ENCODE data around the gene RD3L.
A peak's percentile ranks its signal among the peaks of the same experiment; 100 is the strongest.

RD3L gene

DNA sequence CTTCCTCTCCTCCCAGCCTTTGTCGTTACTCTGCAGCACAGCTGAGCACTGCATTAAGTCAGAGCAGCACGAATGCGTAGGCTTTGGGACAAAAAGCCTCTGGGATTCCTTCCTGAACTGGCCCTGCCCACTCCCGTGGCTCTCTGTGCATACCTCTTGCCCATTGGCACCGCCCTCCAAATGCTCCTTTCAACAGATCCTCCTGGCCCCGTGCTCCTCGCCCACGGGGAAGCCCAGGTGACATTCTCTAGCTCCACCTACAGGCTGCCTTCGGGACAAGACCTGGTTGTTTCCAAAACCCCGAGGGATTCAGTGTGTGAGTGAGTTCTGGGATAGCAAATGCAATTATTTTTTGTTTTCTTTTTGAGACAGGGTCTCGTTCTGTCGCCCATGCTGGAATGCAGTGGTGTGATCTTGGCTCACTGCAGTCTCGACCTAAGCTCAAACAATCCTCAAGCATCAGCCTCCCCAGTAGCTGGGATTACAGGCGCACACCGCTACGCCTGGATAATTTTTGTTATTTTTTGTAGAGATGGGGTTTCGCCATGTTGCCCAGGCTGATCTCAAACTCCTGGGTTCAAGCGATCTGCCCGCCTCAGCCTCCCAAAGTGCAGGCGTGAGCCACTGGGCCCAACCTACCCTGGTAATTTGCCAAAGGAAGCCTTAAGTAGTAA, 31.9 kb downstream of the RD3L start:
- H3K27ac ChIP-seq (ENCODE audit: insufficient read depth, low read length, poor library complexity, severe bottlenecking) = no peak overlapping the region
- H3K4me3 ChIP-seq (ENCODE audit: insufficient read depth, low read depth, low read length, poor library complexity, severe bottlenecking) = peak overlapping the region; percentile 17
- H3K36me3 ChIP-seq (ENCODE audit: control insufficient read depth, insufficient read depth, low read length) = peaks cover 38% of the 10 kb centered on the region

GRCh38 chr14:103909531-103910261, 32.6 kb downstream of the RD3L start:
- no peak for DNase-seq
- H3K4me3 ChIP-seq (ENCODE audit: insufficient read depth, low read depth, low read length, poor library complexity, severe bottlenecking) = peak overlapping the region; percentile 17
- no peak overlapping the region for H3K27ac ChIP-seq (ENCODE audit: insufficient read depth, low read length, poor library complexity, severe bottlenecking)
- no peaks in the 10 kb centered on the region for H3K9me3 ChIP-seq (ENCODE audit: control insufficient read depth, low read length)
- no peaks in the 10 kb centered on the region for H3K4me1 ChIP-seq (ENCODE audit: control insufficient read depth, insufficient read depth, low read length, poor library complexity, severe bottlenecking)
- H3K27me3 ChIP-seq (replicated peaks; ENCODE audit: control insufficient read depth, insufficient read depth, low read length, poor library complexity, severe bottlenecking) = no peaks in the 10 kb centered on the region
- peaks cover 34% of the 10 kb centered on the region for H3K36me3 ChIP-seq (ENCODE audit: control insufficient read depth, insufficient read depth, low read length)

More for the DNA sequence above, 31.9 kb downstream of the RD3L start:
- Histone ChIP-seq H3K4me1 (ENCODE audit: control insufficient read depth, insufficient read depth, low read length, poor library complexity, severe bottlenecking) (no peaks in the 10 kb centered on the region), H3K9me3 (ENCODE audit: control insufficient read depth, low read length) (no peaks in the 10 kb centered on the region), H3K27me3 (replicated peaks; ENCODE audit: control insufficient read depth, insufficient read depth, low read length, poor library complexity, severe bottlenecking) (no peaks in the 10 kb centered on the region)
- DNase-seq = peak; percentile 37 to 57 (median 48)

DNA sequence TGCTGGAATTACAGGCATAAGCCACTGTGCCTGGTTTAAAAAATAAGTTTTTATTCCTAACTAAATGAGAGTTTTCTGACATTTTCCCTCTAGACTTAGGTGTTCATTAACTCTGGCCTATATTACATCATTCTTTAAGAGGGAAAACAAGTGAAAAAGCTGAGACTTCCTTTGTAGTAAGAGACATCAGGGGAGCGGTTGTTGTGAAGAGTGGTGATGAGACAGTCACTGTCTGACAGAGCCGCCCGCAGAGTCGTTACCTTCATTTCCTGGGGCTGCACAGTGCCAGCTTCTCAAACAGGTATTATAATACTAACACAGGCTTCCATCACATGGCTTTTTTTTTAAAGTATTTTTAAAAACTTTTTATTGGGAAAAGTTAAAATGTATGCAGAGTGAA, 33.7 kb downstream of the RD3L start:
- H3K36me3 ChIP-seq (ENCODE audit: control insufficient read depth, insufficient read depth, low read length) = peaks cover 24% of the 10 kb centered on the region
- no peak overlapping the region for H3K4me3 ChIP-seq (ENCODE audit: insufficient read depth, low read depth, low read length, poor library complexity, severe bottlenecking)
- DNase-seq = no peak
- no peaks in the 10 kb centered on the region for H3K27me3 ChIP-seq (replicated peaks; ENCODE audit: control insufficient read depth, insufficient read depth, low read length, poor library complexity, severe bottlenecking)
- H3K9me3 ChIP-seq (ENCODE audit: control insufficient read depth, low read length) = no peaks in the 10 kb centered on the region
- no peaks in the 10 kb centered on the region for H3K4me1 ChIP-seq (ENCODE audit: control insufficient read depth, insufficient read depth, low read length, poor library complexity, severe bottlenecking)
- peak overlapping the region; percentile 32 for H3K27ac ChIP-seq (ENCODE audit: insufficient read depth, low read length, poor library complexity, severe bottlenecking)

- Histone ChIP-seq H3K27me3 (replicated peaks; ENCODE audit: control insufficient read depth, insufficient read depth, low read length, poor library complexity, severe bottlenecking) (no peaks in the 10 kb centered on the region), H3K27ac (ENCODE audit: insufficient read depth, low read length, poor library complexity, severe bottlenecking) (no peak overlapping the region), H3K36me3 (ENCODE audit: control insufficient read depth, insufficient read depth, low read length) (no peaks in the 10 kb centered on the region), H3K4me3 (ENCODE audit: insufficient read depth, low read depth, low read length, poor library complexity, severe bottlenecking) (no peak overlapping the region), H3K9me3 (ENCODE audit: control insufficient read depth, low read length) (no peaks in the 10 kb centered on the region), H3K4me1 (ENCODE audit: control insufficient read depth, insufficient read depth, low read length, poor library complexity, severe bottlenecking) (peaks cover 2% of the 10 kb centered on the region)
- no peak for DNase-seq
These were observed 36.4 kb downstream of the RD3L start for GRCh38 chr14:103905842-103906456.

DNA sequence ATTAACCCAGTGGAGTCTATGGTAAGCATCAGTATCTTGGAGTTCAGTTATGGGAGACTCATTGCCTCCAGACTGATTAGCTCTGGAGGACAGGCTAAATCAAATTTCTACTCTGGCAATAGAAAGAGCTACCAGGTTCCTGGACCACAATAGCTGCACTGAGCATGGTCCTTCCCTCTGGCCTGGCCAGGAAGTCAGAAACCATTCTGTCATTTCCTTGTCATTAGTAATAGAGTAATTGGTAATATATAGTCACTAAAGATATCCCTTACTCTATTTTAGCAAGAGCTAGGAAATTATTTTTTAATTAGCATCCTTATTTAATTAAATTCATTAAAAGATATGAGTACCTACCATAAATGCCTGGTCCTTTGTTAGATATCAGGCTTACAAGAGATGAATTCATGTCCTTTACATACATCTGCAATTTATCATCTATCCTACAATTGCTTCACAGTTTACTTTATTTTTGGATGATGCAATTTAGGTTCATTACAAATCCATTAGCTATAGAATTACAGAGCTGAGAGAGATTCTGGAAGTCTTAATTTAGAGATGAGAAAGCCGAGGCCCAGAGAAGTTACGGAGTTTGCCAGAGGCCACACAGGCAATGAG, 37.7 kb downstream of the RD3L start:
- Histone ChIP-seq H3K4me1 (ENCODE audit: control insufficient read depth, insufficient read depth, low read length, poor library complexity, severe bottlenecking) (peaks cover 2% of the 10 kb centered on the region), H3K4me3 (ENCODE audit: insufficient read depth, low read depth, low read length, poor library complexity, severe bottlenecking) (no peak overlapping the region), H3K9me3 (ENCODE audit: control insufficient read depth, low read length) (no peaks in the 10 kb centered on the region), H3K36me3 (ENCODE audit: control insufficient read depth, insufficient read depth, low read length) (no peaks in the 10 kb centered on the region), H3K27ac (ENCODE audit: insufficient read depth, low read length, poor library complexity, severe bottlenecking) (no peak overlapping the region), H3K27me3 (replicated peaks; ENCODE audit: control insufficient read depth, insufficient read depth, low read length, poor library complexity, severe bottlenecking) (no peaks in the 10 kb centered on the region)
- DNase-seq = no peak

DNA sequence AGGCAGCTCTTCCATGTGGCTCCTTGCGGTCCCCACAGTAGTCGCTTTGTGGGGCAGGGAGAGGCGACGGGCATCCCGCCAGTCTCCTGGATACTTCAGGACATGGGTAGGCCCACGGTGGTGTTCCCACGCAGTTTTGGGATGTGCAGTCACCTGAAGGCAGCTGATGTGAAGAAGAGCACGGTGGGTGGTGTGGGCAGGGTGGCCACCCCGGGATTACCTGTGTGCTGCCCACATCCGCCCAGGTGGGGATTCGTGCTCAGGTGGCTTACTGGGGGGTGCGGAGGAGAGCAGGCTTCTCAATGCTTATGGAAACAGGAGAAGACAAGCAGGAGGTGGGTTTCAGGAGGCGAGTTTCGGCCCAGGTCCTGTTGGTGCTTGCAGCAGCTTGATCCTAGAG, 42.5 kb downstream of the RD3L start:
- Histone ChIP-seq H3K27ac (ENCODE audit: insufficient read depth, low read length, poor library complexity, severe bottlenecking) (no peak overlapping the region), H3K9me3 (ENCODE audit: control insufficient read depth, low read length) (no peaks in the 10 kb centered on the region), H3K4me3 (ENCODE audit: insufficient read depth, low read depth, low read length, poor library complexity, severe bottlenecking) (no peak overlapping the region), H3K27me3 (replicated peaks; ENCODE audit: control insufficient read depth, insufficient read depth, low read length, poor library complexity, severe bottlenecking) (no peaks in the 10 kb centered on the region), H3K36me3 (ENCODE audit: control insufficient read depth, insufficient read depth, low read length) (no peaks in the 10 kb centered on the region), H3K4me1 (ENCODE audit: control insufficient read depth, insufficient read depth, low read length, poor library complexity, severe bottlenecking) (peaks cover 2% of the 10 kb centered on the region)
- DNase-seq = no peak

- Histone ChIP-seq H3K4me3 (ENCODE audit: insufficient read depth, low read depth, low read length, poor library complexity, severe bottlenecking) (no peak overlapping the region), H3K27ac (ENCODE audit: insufficient read depth, low read length, poor library complexity, severe bottlenecking) (no peak overlapping the region), H3K9me3 (ENCODE audit: control insufficient read depth, low read length) (no peaks in the 10 kb centered on the region), H3K4me1 (ENCODE audit: control insufficient read depth, insufficient read depth, low read length, poor library complexity, severe bottlenecking) (peaks cover 2% of the 10 kb centered on the region), H3K36me3 (ENCODE audit: control insufficient read depth, insufficient read depth, low read length) (no peaks in the 10 kb centered on the region), H3K27me3 (replicated peaks; ENCODE audit: control insufficient read depth, insufficient read depth, low read length, poor library complexity, severe bottlenecking) (no peaks in the 10 kb centered on the region)
- no peak for DNase-seq
These were observed 43.0 kb downstream of the RD3L start for GRCh38 chr14:103899316-103899715.

DNA sequence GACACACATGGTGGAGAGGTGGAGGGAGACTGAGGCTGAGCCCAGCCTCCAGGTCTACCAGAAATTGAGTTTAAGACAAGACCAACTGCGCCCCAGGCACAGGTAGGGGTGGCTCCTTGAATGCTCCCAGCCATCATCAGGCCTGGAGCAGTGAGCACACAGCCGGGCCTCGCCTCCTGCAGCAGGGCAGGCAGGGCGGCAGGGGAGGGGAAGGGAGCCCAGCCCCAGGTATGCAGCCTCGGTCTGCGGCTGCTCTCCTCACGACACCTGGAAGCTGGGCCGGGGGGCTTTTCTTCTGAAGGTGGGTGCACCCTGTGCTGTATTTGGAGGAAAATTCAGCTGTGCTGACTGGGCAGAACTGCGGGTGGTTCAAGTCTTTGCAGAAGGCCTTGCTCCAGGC, 43.6 kb downstream of the RD3L start:
- H3K27ac ChIP-seq (ENCODE audit: insufficient read depth, low read length, poor library complexity, severe bottlenecking) = no peak overlapping the region
- no peak overlapping the region for H3K4me3 ChIP-seq (ENCODE audit: insufficient read depth, low read depth, low read length, poor library complexity, severe bottlenecking)
- no peak for DNase-seq
- H3K9me3 ChIP-seq (ENCODE audit: control insufficient read depth, low read length) = no peaks in the 10 kb centered on the region
- no peaks in the 10 kb centered on the region for H3K27me3 ChIP-seq (replicated peaks; ENCODE audit: control insufficient read depth, insufficient read depth, low read length, poor library complexity, severe bottlenecking)
- peaks cover 2% of the 10 kb centered on the region for H3K4me1 ChIP-seq (ENCODE audit: control insufficient read depth, insufficient read depth, low read length, poor library complexity, severe bottlenecking)
- no peaks in the 10 kb centered on the region for H3K36me3 ChIP-seq (ENCODE audit: control insufficient read depth, insufficient read depth, low read length)

DNA sequence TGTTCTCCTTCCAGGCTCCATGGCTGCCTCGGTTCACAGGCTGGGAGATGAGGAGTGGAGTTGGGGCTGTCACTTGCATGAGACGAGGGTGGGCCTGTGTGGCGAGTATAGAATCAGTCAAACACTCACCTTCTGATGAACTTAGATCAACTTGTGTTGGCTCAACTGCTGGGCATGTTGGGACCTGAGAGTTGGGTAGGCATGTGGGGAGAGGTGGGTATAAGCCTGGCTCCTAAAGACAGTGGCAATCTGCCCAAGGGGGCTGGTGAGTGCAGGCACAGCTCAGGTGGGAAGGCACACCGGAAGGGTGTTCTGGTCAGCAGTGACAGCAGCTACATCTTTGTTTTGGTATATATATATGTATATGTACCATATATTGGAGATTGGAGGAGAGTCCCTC, 44.1 kb downstream of the RD3L start:
- no peak for DNase-seq
- Histone ChIP-seq H3K27me3 (replicated peaks; ENCODE audit: control insufficient read depth, insufficient read depth, low read length, poor library complexity, severe bottlenecking) (no peaks in the 10 kb centered on the region), H3K9me3 (ENCODE audit: control insufficient read depth, low read length) (no peaks in the 10 kb centered on the region), H3K4me1 (ENCODE audit: control insufficient read depth, insufficient read depth, low read length, poor library complexity, severe bottlenecking) (peaks cover 2% of the 10 kb centered on the region), H3K36me3 (ENCODE audit: control insufficient read depth, insufficient read depth, low read length) (no peaks in the 10 kb centered on the region), H3K27ac (ENCODE audit: insufficient read depth, low read length, poor library complexity, severe bottlenecking) (no peak overlapping the region), H3K4me3 (ENCODE audit: insufficient read depth, low read depth, low read length, poor library complexity, severe bottlenecking) (no peak overlapping the region)

All from effector memory CD4-positive, alpha-beta T cell (primary cell).